ENCODE data around the gene MRS2. TPM values are rescaled to one million over a fixed set of nuclear protein-coding genes. Genes with fewer than 3 reads are reported as not detected.
A peak's percentile ranks its signal among the peaks of the same experiment; 100 is the strongest.

MRS2 gene
- total and polyA plus RNA-seq, 9 of the 15 experiments (the other 6 are each of a cell fraction or from before 2014, with no cell fraction given) = 14.6 to 57.9 (median 48.1) TPM

DNA sequence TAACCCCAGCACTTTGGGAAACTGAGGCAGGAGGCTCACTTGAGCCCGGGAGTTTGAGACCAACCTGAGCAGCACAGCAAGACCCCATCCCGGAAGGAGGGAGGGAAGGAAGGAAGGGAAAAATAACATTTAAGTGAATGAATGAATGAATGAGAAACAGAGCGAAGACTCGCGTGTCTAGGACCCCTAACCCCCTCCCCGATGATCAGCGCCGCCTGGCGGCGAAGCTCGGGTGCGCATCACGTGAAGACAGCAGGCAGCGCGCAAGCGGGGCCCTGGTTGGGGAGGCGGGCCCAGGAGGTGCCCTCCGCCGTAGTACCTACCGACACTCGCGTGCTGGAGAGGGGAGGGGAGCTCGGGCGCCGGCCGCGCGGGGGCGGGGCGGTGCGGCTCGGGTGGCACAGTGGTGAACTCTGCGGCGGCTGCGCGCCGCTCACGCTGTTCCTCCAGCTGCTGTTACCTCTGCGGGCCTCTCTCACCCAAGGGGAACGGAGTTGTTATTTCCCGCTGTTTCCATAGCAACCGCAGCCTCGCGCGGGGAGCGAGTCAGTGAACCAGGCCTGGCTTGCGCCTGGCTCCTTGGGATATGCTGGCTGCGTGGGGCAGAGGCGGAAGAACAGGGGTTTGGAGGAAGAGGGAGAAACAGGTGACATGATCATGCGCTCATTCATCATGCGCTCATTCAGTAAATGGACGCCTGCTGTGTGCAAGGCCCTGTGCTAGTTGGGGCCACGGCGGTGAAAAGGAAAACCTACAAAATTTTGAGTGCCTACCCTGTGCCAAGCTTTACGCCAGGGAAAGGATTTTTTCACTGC, 42.9 kb upstream of the MRS2 start (continued):
- TF ChIP-seq, protein P1, sequence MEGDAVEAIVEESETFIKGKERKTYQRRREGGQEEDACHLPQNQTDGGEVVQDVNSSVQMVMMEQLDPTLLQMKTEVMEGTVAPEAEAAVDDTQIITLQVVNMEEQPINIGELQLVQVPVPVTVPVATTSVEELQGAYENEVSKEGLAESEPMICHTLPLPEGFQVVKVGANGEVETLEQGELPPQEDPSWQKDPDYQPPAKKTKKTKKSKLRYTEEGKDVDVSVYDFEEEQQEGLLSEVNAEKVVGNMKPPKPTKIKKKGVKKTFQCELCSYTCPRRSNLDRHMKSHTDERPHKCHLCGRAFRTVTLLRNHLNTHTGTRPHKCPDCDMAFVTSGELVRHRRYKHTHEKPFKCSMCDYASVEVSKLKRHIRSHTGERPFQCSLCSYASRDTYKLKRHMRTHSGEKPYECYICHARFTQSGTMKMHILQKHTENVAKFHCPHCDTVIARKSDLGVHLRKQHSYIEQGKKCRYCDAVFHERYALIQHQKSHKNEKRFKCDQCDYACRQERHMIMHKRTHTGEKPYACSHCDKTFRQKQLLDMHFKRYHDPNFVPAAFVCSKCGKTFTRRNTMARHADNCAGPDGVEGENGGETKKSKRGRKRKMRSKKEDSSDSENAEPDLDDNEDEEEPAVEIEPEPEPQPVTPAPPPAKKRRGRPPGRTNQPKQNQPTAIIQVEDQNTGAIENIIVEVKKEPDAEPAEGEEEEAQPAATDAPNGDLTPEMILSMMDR (IDR thresholded peaks at IDR 0.05 in 2 of 3, conservative IDR thresholded peaks at IDR 0.05 in 1 of 3; ENCODE audit: insufficient read depth in 2 of 3, low read depth in 1 of 3, low read length in 3 of 3) = peak; percentile 42 to 59 (median 51)
- TF ChIP-seq RFX1 (IDR thresholded peaks at IDR 0.05) (peak; percentile 87), BHLHE40 (IDR thresholded peaks at IDR 0.05; ENCODE audit: low read length) (peak; percentile 75), NCOA2 (IDR thresholded peaks at IDR 0.05; ENCODE audit: partially characterized antibody in 2 of 2) (no peak), CREM (IDR thresholded peaks at IDR 0.05; ENCODE audit: low read depth) (no peak), ZNF121 (CRISPR knock-in tag; conservative IDR thresholded peaks at IDR 0.05) (0 out of 2 replicates have a peak, but pooled peaks have one; percentile 13), SRF (CRISPR knock-in tag; IDR thresholded peaks at IDR 0.05) (no peak), ZBTB7A (IDR thresholded peaks at IDR 0.05; ENCODE audit: borderline replicate concordance, control insufficient read depth, low read depth, low read length) (peak; percentile 71), PCBP1 (IDR thresholded peaks at IDR 0.05; ENCODE audit: low read depth, low read length, poor library complexity, severe bottlenecking) (peak; percentile 58), ZBTB1 (CRISPR knock-in tag; IDR thresholded peaks at IDR 0.05; ENCODE audit: borderline replicate concordance, low read depth) (0 out of 2 replicates have a peak, but pooled peaks have one; percentile 23), SMAD4 (CRISPR knock-in tag; conservative IDR thresholded peaks at IDR 0.05) (no peak), KDM4B (IDR thresholded peaks at IDR 0.05; ENCODE audit: borderline replicate concordance in 2 of 2, low read depth in 1 of 2) (no peak), NRF1 (conservative IDR thresholded peaks at IDR 0.05 in 1 of 2, IDR thresholded peaks at IDR 0.05 in 1 of 2) (peak; percentile 40 to 42; a peak in 2 of 4 replicates), RBM34 (IDR thresholded peaks at IDR 0.05; ENCODE audit: borderline replicate concordance, insufficient read depth, low read length) (no peak)
- TF ChIP-seq, protein P2, sequence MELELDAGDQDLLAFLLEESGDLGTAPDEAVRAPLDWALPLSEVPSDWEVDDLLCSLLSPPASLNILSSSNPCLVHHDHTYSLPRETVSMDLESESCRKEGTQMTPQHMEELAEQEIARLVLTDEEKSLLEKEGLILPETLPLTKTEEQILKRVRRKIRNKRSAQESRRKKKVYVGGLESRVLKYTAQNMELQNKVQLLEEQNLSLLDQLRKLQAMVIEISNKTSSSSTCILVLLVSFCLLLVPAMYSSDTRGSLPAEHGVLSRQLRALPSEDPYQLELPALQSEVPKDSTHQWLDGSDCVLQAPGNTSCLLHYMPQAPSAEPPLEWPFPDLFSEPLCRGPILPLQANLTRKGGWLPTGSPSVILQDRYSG (tag; conservative IDR thresholded peaks at IDR 0.05; ENCODE audit: low read depth) = no peak
- TF ChIP-seq, protein P3, sequence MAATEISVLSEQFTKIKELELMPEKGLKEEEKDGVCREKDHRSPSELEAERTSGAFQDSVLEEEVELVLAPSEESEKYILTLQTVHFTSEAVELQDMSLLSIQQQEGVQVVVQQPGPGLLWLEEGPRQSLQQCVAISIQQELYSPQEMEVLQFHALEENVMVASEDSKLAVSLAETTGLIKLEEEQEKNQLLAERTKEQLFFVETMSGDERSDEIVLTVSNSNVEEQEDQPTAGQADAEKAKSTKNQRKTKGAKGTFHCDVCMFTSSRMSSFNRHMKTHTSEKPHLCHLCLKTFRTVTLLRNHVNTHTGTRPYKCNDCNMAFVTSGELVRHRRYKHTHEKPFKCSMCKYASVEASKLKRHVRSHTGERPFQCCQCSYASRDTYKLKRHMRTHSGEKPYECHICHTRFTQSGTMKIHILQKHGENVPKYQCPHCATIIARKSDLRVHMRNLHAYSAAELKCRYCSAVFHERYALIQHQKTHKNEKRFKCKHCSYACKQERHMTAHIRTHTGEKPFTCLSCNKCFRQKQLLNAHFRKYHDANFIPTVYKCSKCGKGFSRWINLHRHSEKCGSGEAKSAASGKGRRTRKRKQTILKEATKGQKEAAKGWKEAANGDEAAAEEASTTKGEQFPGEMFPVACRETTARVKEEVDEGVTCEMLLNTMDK (IDR thresholded peaks at IDR 0.05; ENCODE audit: borderline replicate concordance, insufficient read depth, low read depth, low read length, poor library complexity, severe bottlenecking) = peak; percentile 36
- TF ChIP-seq, protein P4, sequence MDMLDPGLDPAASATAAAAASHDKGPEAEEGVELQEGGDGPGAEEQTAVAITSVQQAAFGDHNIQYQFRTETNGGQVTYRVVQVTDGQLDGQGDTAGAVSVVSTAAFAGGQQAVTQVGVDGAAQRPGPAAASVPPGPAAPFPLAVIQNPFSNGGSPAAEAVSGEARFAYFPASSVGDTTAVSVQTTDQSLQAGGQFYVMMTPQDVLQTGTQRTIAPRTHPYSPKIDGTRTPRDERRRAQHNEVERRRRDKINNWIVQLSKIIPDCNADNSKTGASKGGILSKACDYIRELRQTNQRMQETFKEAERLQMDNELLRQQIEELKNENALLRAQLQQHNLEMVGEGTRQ (CRISPR knock-in tag; IDR thresholded peaks at IDR 0.05) = peak; percentile 66

Data from K562 (cell line).